Forelimb muscle (tissue), 1 donor: ENCODE data around the gene ULK4. TPM values are rescaled to one million over a fixed set of nuclear protein-coding genes. Genes with fewer than 3 reads are reported as not detected.

Experiments used
- DNase-seq: peaks from one replicate; pipeline ENCODE4 v3.0.0-alpha.2; 2013; ENCODE audit warnings: low read depth
- polyA plus RNA-seq: library from polyadenylated mRNA; unstranded; fragments of 120-200 nt; gene quantifications from one replicate; pipeline ENCODE4 v1.2.1, GENCODE V29; 2013; ENCODE audit not compliant: insufficient read length

ULK4 gene
- polyA plus RNA-seq, 1 donor, result 2.4 TPM

GRCh38 chr3:41198046-41198445 lies 763.9 kb downstream of the ULK4 start:
- DNase-seq, result no peak

Other genes starting within 250 kb of the ULK4 start
- 103 TPM for gene TRAK1, start 129.3 kb upstream of the ULK4 start, polyA plus RNA-seq